H9 (cell line): ENCODE measurements around the gene CCDC185. TPM values are rescaled to one million over a fixed set of nuclear protein-coding genes. Genes with fewer than 3 reads are reported as not detected.

Source experiments
- DNase-seq: peaks from one replicate; pipeline ENCODE4 v3.0.0-alpha.2; 2017
- H2AFZ ChIP-seq: one replicate; pipeline ENCODE4 v1.6.1; 2013; ENCODE audit warnings: mild to moderate bottlenecking, low read length, control low read depth, moderate library complexity
- H2AK5ac ChIP-seq: 2 replicates; pipeline ENCODE4 v1.6.1; 2013; ENCODE audit warnings: low read length, control low read depth, mixed read lengths; ENCODE audit not compliant: insufficient read length
- H2BK120ac ChIP-seq: one replicate; pipeline ENCODE4 v1.6.1; 2013; ENCODE audit warnings: low read depth, mild to moderate bottlenecking, low read length, control low read depth, inconsistent platforms; ENCODE audit not compliant: poor library complexity, severe bottlenecking
- H2BK12ac ChIP-seq: 2 replicates; pipeline ENCODE4 v1.6.1; 2013; ENCODE audit warnings: low read length, control low read depth, mixed read lengths, low read depth; ENCODE audit not compliant: insufficient read length
- H2BK15ac ChIP-seq: 2 replicates; pipeline ENCODE4 v1.6.1; 2013; ENCODE audit warnings: low read depth, low read length, control low read depth
- H2BK20ac ChIP-seq: one replicate; pipeline ENCODE4 v1.6.1; 2013; ENCODE audit warnings: low read depth, mild to moderate bottlenecking, low read length, control low read depth, inconsistent platforms; ENCODE audit not compliant: poor library complexity, severe bottlenecking
- H2BK5ac ChIP-seq: 2 replicates; pipeline ENCODE4 v1.6.1; 2013; ENCODE audit warnings: low read length, control low read depth, mixed read lengths; ENCODE audit not compliant: insufficient read length
- H3K14ac ChIP-seq: 2 replicates; pipeline ENCODE4 v1.6.1; 2013; ENCODE audit warnings: low read length, control low read depth; ENCODE audit not compliant: insufficient read depth
- H3K18ac ChIP-seq: 2 replicates; pipeline ENCODE4 v1.6.1; 2013; ENCODE audit warnings: low read depth, mild to moderate bottlenecking, mixed read lengths, low read length, control low read depth; ENCODE audit not compliant: insufficient read length
- H3K23ac ChIP-seq: 2 replicates; pipeline ENCODE4 v1.6.1; 2013; ENCODE audit warnings: low read length, control low read depth, mixed read lengths, low read depth; ENCODE audit not compliant: insufficient read length
- H3K23me2 ChIP-seq: 2 replicates; pipeline ENCODE4 v1.6.1; 2013; ENCODE audit warnings: low read depth, mild to moderate bottlenecking, mixed read lengths, low read length, control low read depth; ENCODE audit not compliant: insufficient read length, poor library complexity, severe bottlenecking
- H3K27ac ChIP-seq: 2 replicates; pipeline ENCODE4 v1.5.1; 2013; ENCODE audit warnings: low read length, control low read depth, mixed read lengths, low read depth; ENCODE audit not compliant: insufficient read length
- H3K27me3 ChIP-seq: 2 replicates; pipeline ENCODE4 v1.6.1; 2013; ENCODE audit warnings: low read length, control low read depth, inconsistent platforms; ENCODE audit not compliant: insufficient read depth
- H3K4ac ChIP-seq: 2 replicates; pipeline ENCODE4 v1.6.1; 2013; ENCODE audit warnings: low read depth, mild to moderate bottlenecking, control low read depth, inconsistent platforms, low read length, moderate library complexity
- H3K4me1 ChIP-seq: 2 replicates; pipeline ENCODE4 v1.6.1; 2013; ENCODE audit warnings: low read length, control low read depth, inconsistent platforms; ENCODE audit not compliant: insufficient read depth
- H3K4me2 ChIP-seq: 2 replicates; pipeline ENCODE4 v1.6.1; 2013; ENCODE audit warnings: low read length, control low read depth, mixed read lengths; ENCODE audit not compliant: insufficient read length, insufficient read depth
- H3K56ac ChIP-seq: 2 replicates; pipeline ENCODE4 v1.6.1; 2013; ENCODE audit warnings: low read depth, mild to moderate bottlenecking, mixed read lengths, low read length, control low read depth; ENCODE audit not compliant: insufficient read length
- H3K79me1 ChIP-seq: 2 replicates; pipeline ENCODE4 v1.6.1; 2013; ENCODE audit warnings: low read depth, mild to moderate bottlenecking, moderate library complexity, low read length, control low read depth, inconsistent platforms; ENCODE audit not compliant: insufficient read depth, poor library complexity, severe bottlenecking
- H3K79me2 ChIP-seq: 2 replicates; pipeline ENCODE4 v1.6.1; 2013; ENCODE audit warnings: low read length, control low read depth, inconsistent platforms; ENCODE audit not compliant: insufficient read depth
- H3K9ac ChIP-seq: 2 replicates; pipeline ENCODE4 v1.6.1; 2013; ENCODE audit warnings: low read length, control low read depth, mixed read lengths; ENCODE audit not compliant: insufficient read length; ENCODE audit errors: extremely low read depth
- H3K9me3 ChIP-seq: one replicate; pipeline ENCODE4 v1.6.1; 2013; ENCODE audit warnings: low read depth, low read length, inconsistent platforms; ENCODE audit not compliant: control insufficient read depth
- H3T11ph ChIP-seq: one replicate; pipeline ENCODE4 v1.6.1; 2013; ENCODE audit warnings: mild to moderate bottlenecking, low read length, control low read depth, inconsistent platforms
- H4K20me1 ChIP-seq: one replicate; pipeline ENCODE4 v1.6.1; 2013; ENCODE audit not compliant: control insufficient read depth, insufficient read length, insufficient read depth
- H4K5ac ChIP-seq: 2 replicates; pipeline ENCODE4 v1.6.1; 2013; ENCODE audit warnings: low read depth, mild to moderate bottlenecking, mixed read lengths, low read length, control low read depth; ENCODE audit not compliant: insufficient read length
- H4K8ac ChIP-seq: replicated peaks from 2 replicates; pipeline ENCODE4 v1.6.1; 2013; ENCODE audit warnings: low read length, control low read depth, mixed read lengths, low read depth; ENCODE audit not compliant: insufficient read length
- H4K91ac ChIP-seq: 2 replicates; pipeline ENCODE4 v1.6.1; 2013; ENCODE audit warnings: low read depth, mild to moderate bottlenecking, moderate library complexity, mixed read lengths, low read length, control low read depth; ENCODE audit not compliant: insufficient read length
- H3K27ac Mint-ChIP-seq, 3 experiments: 2 replicates in 2 of 3; 3 replicates in 1 of 3; pipeline ENCODE4 v1.8.0; 2020 to 2021; ENCODE audit warnings: mixed read lengths in 3 of 3, mild to moderate bottlenecking in 1 of 3, moderate library complexity in 1 of 3
- H3K27me3 Mint-ChIP-seq: 2 replicates; pipeline ENCODE4 v1.8.0; 2021; ENCODE audit warnings: low read depth, mild to moderate bottlenecking, moderate library complexity, mixed read lengths
- H3K36me3 Mint-ChIP-seq, 3 experiments: 2 replicates in 2 of 3; 3 replicates in 1 of 3; pipeline ENCODE4 v1.8.0; 2020 to 2021; ENCODE audit warnings: low read depth in 3 of 3, mixed read lengths in 3 of 3; ENCODE audit not compliant: insufficient read depth in 1 of 3
- H3K4me1 Mint-ChIP-seq, 2 experiments: 2 replicates each; pipeline ENCODE4 v1.8.0; 2020; ENCODE audit warnings: mixed read lengths in 2 of 2
- H3K4me3 Mint-ChIP-seq, 2 experiments: 2 replicates in 1 of 2; 3 replicates in 1 of 2; pipeline ENCODE4 v1.8.0; 2020 to 2021; ENCODE audit warnings: mild to moderate bottlenecking in 2 of 2, mixed read lengths in 2 of 2, moderate library complexity in 1 of 2
- H3K9me3 Mint-ChIP-seq, 2 experiments: 2 replicates in 1 of 2; 3 replicates in 1 of 2; pipeline ENCODE4 v1.8.0; 2020; ENCODE audit warnings: mild to moderate bottlenecking in 2 of 2, mixed read lengths in 2 of 2, moderate library complexity in 1 of 2
- WGBS: extraction: QIAGEN DNeasy Blood & Tissue Kit; methylation state at CpG from one replicate; pipeline ENCODE4 v1.1.7; 2013; ENCODE audit warnings: missing lambda C conversion rate, low lambda C conversion rate, mixed read lengths; ENCODE audit not compliant: insufficient read length; ENCODE audit errors: extremely low coverage; 5-methylcytosine and 5-hydroxymethylcytosine counted together
- total RNA-seq: library from RNA; stranded (reverse); gene quantifications from 2 replicates; pipeline ENCODE4 v1.2.1, GENCODE V29; 2021
- TF ChIP-seq, protein P1 (sequence below): fragments of 200-600 bp; sonication (generic); conservative IDR thresholded peaks from 3 replicates; pipeline ENCODE4 v1.8.0; 2021; ENCODE audit warnings: antibody characterized with exemption, mild to moderate bottlenecking

The CCDC185 gene
- total RNA-seq, 1 experiment from 2014 or later: not detected

DNA sequence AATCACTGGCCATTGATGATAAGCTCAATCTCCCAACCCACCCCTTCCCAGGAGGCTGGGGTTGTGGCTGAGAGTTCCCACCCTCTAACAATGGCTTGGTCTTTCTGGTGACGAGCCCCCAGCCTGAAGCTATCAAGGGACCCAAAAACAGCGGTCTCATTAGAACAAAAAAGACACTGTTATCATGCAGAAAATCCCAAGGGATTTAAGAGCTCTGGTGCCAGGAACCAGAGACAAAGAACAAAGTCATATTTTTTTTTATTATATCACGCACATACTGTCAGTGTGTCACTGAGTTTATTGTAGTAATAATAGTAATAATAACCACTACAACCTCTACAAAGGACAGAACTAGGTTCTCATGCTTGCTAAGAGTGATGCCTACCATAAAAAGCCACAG, 43.9 kb downstream of the CCDC185 start:
- TF ChIP-seq, protein P1, sequence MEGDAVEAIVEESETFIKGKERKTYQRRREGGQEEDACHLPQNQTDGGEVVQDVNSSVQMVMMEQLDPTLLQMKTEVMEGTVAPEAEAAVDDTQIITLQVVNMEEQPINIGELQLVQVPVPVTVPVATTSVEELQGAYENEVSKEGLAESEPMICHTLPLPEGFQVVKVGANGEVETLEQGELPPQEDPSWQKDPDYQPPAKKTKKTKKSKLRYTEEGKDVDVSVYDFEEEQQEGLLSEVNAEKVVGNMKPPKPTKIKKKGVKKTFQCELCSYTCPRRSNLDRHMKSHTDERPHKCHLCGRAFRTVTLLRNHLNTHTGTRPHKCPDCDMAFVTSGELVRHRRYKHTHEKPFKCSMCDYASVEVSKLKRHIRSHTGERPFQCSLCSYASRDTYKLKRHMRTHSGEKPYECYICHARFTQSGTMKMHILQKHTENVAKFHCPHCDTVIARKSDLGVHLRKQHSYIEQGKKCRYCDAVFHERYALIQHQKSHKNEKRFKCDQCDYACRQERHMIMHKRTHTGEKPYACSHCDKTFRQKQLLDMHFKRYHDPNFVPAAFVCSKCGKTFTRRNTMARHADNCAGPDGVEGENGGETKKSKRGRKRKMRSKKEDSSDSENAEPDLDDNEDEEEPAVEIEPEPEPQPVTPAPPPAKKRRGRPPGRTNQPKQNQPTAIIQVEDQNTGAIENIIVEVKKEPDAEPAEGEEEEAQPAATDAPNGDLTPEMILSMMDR: no peak
- H2AK5ac ChIP-seq: no peak overlapping the region
- no peak overlapping the region for H3K4ac ChIP-seq
- H3K18ac ChIP-seq: no peak overlapping the region
- H4K91ac ChIP-seq: no peak overlapping the region
- no peaks in the 10 kb centered on the region; a peak in 1 of 5 replicates for H3K9me3 Mint-ChIP-seq
- no peak overlapping the region for H2BK20ac ChIP-seq
- H3K27ac Mint-ChIP-seq: no peak overlapping the region
- no peak overlapping the region for H2BK15ac ChIP-seq
- WGBS: no CpG with 5 or more reads among the region's 3 CpGs
- H3K4me3 Mint-ChIP-seq: no peak overlapping the region
- H3K9ac ChIP-seq: no peak overlapping the region
- H3K23ac ChIP-seq: no peak overlapping the region
- no peak overlapping the region for H4K8ac ChIP-seq
- H3K79me2 ChIP-seq: no peaks in the 10 kb centered on the region
- H3K27me3 Mint-ChIP-seq: peaks cover 16% of the 10 kb centered on the region
- H3T11ph ChIP-seq: no peak overlapping the region
- H3K56ac ChIP-seq: no peak overlapping the region
- no peak overlapping the region for H2BK120ac ChIP-seq
- no peaks in the 10 kb centered on the region for H3K36me3 Mint-ChIP-seq
- no peaks in the 10 kb centered on the region for H3K23me2 ChIP-seq
- peaks cover 2% of the 10 kb centered on the region; the same call in 1 of the 2 replicates for H3K27me3 ChIP-seq
- no peaks in the 10 kb centered on the region for H4K20me1 ChIP-seq
- H3K14ac ChIP-seq: no peak overlapping the region
- no peaks in the 10 kb centered on the region for H3K4me1 ChIP-seq
- no peak overlapping the region for H2AFZ ChIP-seq
- peaks cover 6 to 8% of the 10 kb centered on the region in 2 experiments; a peak in 2 of 4 replicates for H3K4me1 Mint-ChIP-seq
- no peak overlapping the region for H3K27ac ChIP-seq
- no peak for DNase-seq
- H4K5ac ChIP-seq: no peak overlapping the region
- no peaks in the 10 kb centered on the region for H3K79me1 ChIP-seq
- no peaks in the 10 kb centered on the region for H3K9me3 ChIP-seq
- H3K4me2 ChIP-seq: no peak overlapping the region
- H2BK12ac ChIP-seq: no peak overlapping the region
- H2BK5ac ChIP-seq: no peak overlapping the region
